Karpas-422 (cell line): ENCODE measurements around the gene LYRM7. TPM values are rescaled to one million over a fixed set of nuclear protein-coding genes. Genes with fewer than 3 reads are reported as not detected.

Source experiments
- DNase-seq: peaks from one replicate; pipeline ENCODE4 v3.0.0-alpha.2; 2015
- H2AFZ ChIP-seq: fragments of 200-600 bp; sonication (generic); 2 replicates; pipeline ENCODE4 v1.6.1; 2014; ENCODE audit warnings: antibody characterized with exemption, low read length, mixed read lengths
- H3K27ac ChIP-seq: fragments of 200-600 bp; sonication (generic); 2 replicates; pipeline ENCODE4 v1.5.1; 2014; ENCODE audit warnings: mild to moderate bottlenecking, low read length, moderate library complexity
- H3K27me3 ChIP-seq: fragments of 200-600 bp; sonication (generic); 2 replicates; pipeline ENCODE4 v1.6.1; 2014; ENCODE audit warnings: low read length, mixed read lengths
- H3K36me3 ChIP-seq: fragments of 200-600 bp; sonication (generic); 2 replicates; pipeline ENCODE4 v1.6.1; 2014; ENCODE audit warnings: low read length, mixed read lengths; ENCODE audit not compliant: insufficient read depth
- H3K4me1 ChIP-seq: fragments of 200-600 bp; sonication (generic); 2 replicates; pipeline ENCODE4 v1.6.1; 2014; ENCODE audit warnings: mild to moderate bottlenecking, low read length, mixed read lengths
- H3K4me2 ChIP-seq: fragments of 200-600 bp; sonication (generic); 2 replicates; pipeline ENCODE4 v1.6.1; 2014; ENCODE audit warnings: low read length, low read depth, mild to moderate bottlenecking; ENCODE audit not compliant: poor library complexity, severe bottlenecking
- H3K4me3 ChIP-seq: fragments of 200-600 bp; sonication (generic); 2 replicates; pipeline ENCODE4 v1.5.1; 2014; ENCODE audit warnings: mild to moderate bottlenecking, antibody characterized with exemption, low read length, mixed read lengths
- H3K79me2 ChIP-seq: fragments of 200-600 bp; sonication (generic); 2 replicates; pipeline ENCODE4 v1.6.1; 2014; ENCODE audit warnings: mild to moderate bottlenecking, low read length, mixed read lengths
- H3K9ac ChIP-seq: fragments of 200-600 bp; sonication (generic); 2 replicates; pipeline ENCODE4 v1.6.0; 2014; ENCODE audit warnings: low read length
- H3K9me2 ChIP-seq: fragments of 200-600 bp; sonication (generic), shearing (Covaris generic); replicated peaks from 2 replicates; pipeline ENCODE4 v1.6.0; 2014; ENCODE audit warnings: mild to moderate bottlenecking, low read length, moderate library complexity; ENCODE audit not compliant: insufficient read depth
- H3K9me3 ChIP-seq: fragments of 300-700, 200-600 bp; sonication (generic); 2 replicates; pipeline ENCODE4 v1.6.1; 2014; ENCODE audit warnings: low read length, mixed read lengths
- H4K20me1 ChIP-seq: fragments of 200-600 bp; sonication (generic); 2 replicates; pipeline ENCODE4 v1.6.1; 2014; ENCODE audit warnings: mild to moderate bottlenecking, antibody characterized with exemption, low read length, low read depth; ENCODE audit not compliant: insufficient read depth
- total RNA-seq: library from RNA; depleted of rRNA; stranded (reverse); fragments of >200 nt; shearing (Covaris generic); gene quantifications from 2 replicates; pipeline ENCODE4 v1.2.3, GENCODE V29; 2014; ENCODE audit warnings: low replicate concordance

LYRM7 gene
- total RNA-seq, 1 experiment from 2014 or later: 28.4 TPM

- H3K9me2 ChIP-seq: no peaks in the 10 kb centered on the region
- H3K9ac ChIP-seq: peak within 1 kb of the TSS; percentile 88
- DNase-seq: peak; percentile 97
- peak within 1 kb of the TSS; percentile 78 for H3K4me3 ChIP-seq
- H3K9me3 ChIP-seq: no peaks in the 10 kb centered on the region
- peaks cover 4% of the 10 kb centered on the region; the same call in 1 of the 2 replicates for H4K20me1 ChIP-seq
- peak within 1 kb of the TSS; percentile 76 for H2AFZ ChIP-seq
- peaks cover 47% of the 10 kb centered on the region for H3K79me2 ChIP-seq
- H3K27me3 ChIP-seq: no peaks in the 10 kb centered on the region
- peak within 1 kb of the TSS; percentile 69 for H3K27ac ChIP-seq
- H3K4me1 ChIP-seq: peaks cover 27% of the 10 kb centered on the region
- H3K36me3 ChIP-seq: peaks cover 29% of the 10 kb centered on the region
- H3K4me2 ChIP-seq: peak within 1 kb of the TSS; percentile 89
These were observed 5.5 kb upstream of the LYRM7 start, which contains the start of gene HINT1 for GRCh38 chr5:131165119-131165727. Gene HINT1, minus strand, starts transcription at chr5:131165256. Its CDS starts 51 bp downstream, at chr5:131165205.

- H3K4me3 ChIP-seq: no peak overlapping the region
- H3K4me1 ChIP-seq: peaks cover 38% of the 10 kb centered on the region
- peaks cover 45% of the 10 kb centered on the region for H3K79me2 ChIP-seq
- peaks cover 9% of the 10 kb centered on the region for H3K36me3 ChIP-seq
- H3K9ac ChIP-seq: no peak overlapping the region
- H2AFZ ChIP-seq: no peak overlapping the region; the same call in 1 of the 2 replicates
- H4K20me1 ChIP-seq: peaks cover 4% of the 10 kb centered on the region; the same call in 1 of the 2 replicates
- H3K27ac ChIP-seq: no peak overlapping the region
- no peak overlapping the region for H3K4me2 ChIP-seq
- no peaks in the 10 kb centered on the region for H3K9me3 ChIP-seq
- no peak for DNase-seq
- no peaks in the 10 kb centered on the region for H3K9me2 ChIP-seq
- no peaks in the 10 kb centered on the region for H3K27me3 ChIP-seq
These were observed 3.1 kb upstream of the LYRM7 start for GRCh38 chr5:131167615-131168014.

GRCh38 chr5:131169810-131170539 lies 769 bp upstream of the LYRM7 start:
- H3K27ac ChIP-seq: peak overlapping the region; percentile 85
- no peaks in the 10 kb centered on the region for H4K20me1 ChIP-seq
- H3K79me2 ChIP-seq: peaks cover 45% of the 10 kb centered on the region
- H3K27me3 ChIP-seq: no peaks in the 10 kb centered on the region
- H3K4me2 ChIP-seq: peak overlapping the region; percentile 97
- peak overlapping the region; percentile 76 for H3K4me3 ChIP-seq
- H3K4me1 ChIP-seq: peaks cover 41% of the 10 kb centered on the region
- no peak for DNase-seq
- H3K36me3 ChIP-seq: no peaks in the 10 kb centered on the region
- no peaks in the 10 kb centered on the region for H3K9me3 ChIP-seq
- H3K9me2 ChIP-seq: no peaks in the 10 kb centered on the region
- no peak overlapping the region for H2AFZ ChIP-seq
- H3K9ac ChIP-seq: peak overlapping the region; percentile 81

GRCh38 chr5:131171276-131171810 lies 599 bp downstream of the LYRM7 start:
- Histone ChIP-seq H3K79me2 (peaks cover 47% of the 10 kb centered on the region), H3K27ac (peak overlapping the region; percentile 69), H4K20me1 (no peaks in the 10 kb centered on the region), H3K36me3 (no peaks in the 10 kb centered on the region), H3K4me1 (peaks cover 34% of the 10 kb centered on the region), H2AFZ (no peak overlapping the region), H3K4me3 (peak overlapping the region; percentile 89), H3K9ac (peak overlapping the region; percentile 82), H3K4me2 (peak overlapping the region; percentile 97), H3K9me2 (no peaks in the 10 kb centered on the region), H3K9me3 (no peaks in the 10 kb centered on the region), H3K27me3 (no peaks in the 10 kb centered on the region)
- peak; percentile 80 for DNase-seq

- DNase-seq: no peak
- peak overlapping the region; percentile 6; the same call in 1 of the 2 replicates for H3K27ac ChIP-seq
- no peaks in the 10 kb centered on the region for H3K9me3 ChIP-seq
- peaks cover 16% of the 10 kb centered on the region; the same call in 1 of the 2 replicates for H3K36me3 ChIP-seq
- no peak overlapping the region for H3K4me2 ChIP-seq
- H3K9ac ChIP-seq: no peak overlapping the region
- H3K27me3 ChIP-seq: no peaks in the 10 kb centered on the region
- H3K79me2 ChIP-seq: peaks cover 72% of the 10 kb centered on the region
- H4K20me1 ChIP-seq: no peaks in the 10 kb centered on the region
- peaks cover 25% of the 10 kb centered on the region for H3K4me1 ChIP-seq
- no peaks in the 10 kb centered on the region for H3K9me2 ChIP-seq
- no peak overlapping the region for H3K4me3 ChIP-seq
- no peak overlapping the region for H2AFZ ChIP-seq
These were observed 9.7 kb downstream of the LYRM7 start for GRCh38 chr5:131180407-131180806.

GRCh38 chr5:131182839-131183238 lies 12.1 kb downstream of the LYRM7 start:
- H3K4me1 ChIP-seq: peaks cover 17% of the 10 kb centered on the region
- H2AFZ ChIP-seq: no peak overlapping the region
- H3K27ac ChIP-seq: no peak overlapping the region; the same call in 1 of the 2 replicates
- no peak overlapping the region for H3K9ac ChIP-seq
- H3K4me3 ChIP-seq: no peak overlapping the region
- H3K79me2 ChIP-seq: peaks cover 58% of the 10 kb centered on the region
- no peaks in the 10 kb centered on the region for H3K9me3 ChIP-seq
- no peaks in the 10 kb centered on the region for H3K27me3 ChIP-seq
- peaks cover 25% of the 10 kb centered on the region; the same call in 1 of the 2 replicates for H3K36me3 ChIP-seq
- H3K4me2 ChIP-seq: no peak overlapping the region
- H4K20me1 ChIP-seq: no peaks in the 10 kb centered on the region
- DNase-seq: no peak
- no peaks in the 10 kb centered on the region for H3K9me2 ChIP-seq

GRCh38 chr5:131185523-131186104 lies 14.9 kb downstream of the LYRM7 start:
- Histone ChIP-seq H3K27me3 (no peaks in the 10 kb centered on the region), H3K4me2 (no peak overlapping the region), H2AFZ (no peak overlapping the region), H3K9me2 (no peaks in the 10 kb centered on the region), H3K4me1 (peaks cover 12% of the 10 kb centered on the region), H4K20me1 (no peaks in the 10 kb centered on the region), H3K79me2 (peaks cover 42% of the 10 kb centered on the region), H3K9ac (no peak overlapping the region), H3K27ac (no peak overlapping the region), H3K9me3 (no peaks in the 10 kb centered on the region), H3K4me3 (no peak overlapping the region), H3K36me3 (peaks cover 21% of the 10 kb centered on the region; the same call in 1 of the 2 replicates)
- DNase-seq: no peak
